HG03159 (cell line): Measurements from ENCODE around the gene LSP1.

Experiments
- ATAC-seq: cut with Tn5 transposase; IDR thresholded peaks from one replicate; pipeline ENCODE4 v1.9.1; 2021; ENCODE audit warnings: mild to moderate bottlenecking, moderate library complexity; ENCODE audit not compliant: unreplicated experiment

LSP1 gene

GRCh38 chr11:1926156-1927025, 73.5 kb downstream of the LSP1 start:
- no peak for ATAC-seq

DNA sequence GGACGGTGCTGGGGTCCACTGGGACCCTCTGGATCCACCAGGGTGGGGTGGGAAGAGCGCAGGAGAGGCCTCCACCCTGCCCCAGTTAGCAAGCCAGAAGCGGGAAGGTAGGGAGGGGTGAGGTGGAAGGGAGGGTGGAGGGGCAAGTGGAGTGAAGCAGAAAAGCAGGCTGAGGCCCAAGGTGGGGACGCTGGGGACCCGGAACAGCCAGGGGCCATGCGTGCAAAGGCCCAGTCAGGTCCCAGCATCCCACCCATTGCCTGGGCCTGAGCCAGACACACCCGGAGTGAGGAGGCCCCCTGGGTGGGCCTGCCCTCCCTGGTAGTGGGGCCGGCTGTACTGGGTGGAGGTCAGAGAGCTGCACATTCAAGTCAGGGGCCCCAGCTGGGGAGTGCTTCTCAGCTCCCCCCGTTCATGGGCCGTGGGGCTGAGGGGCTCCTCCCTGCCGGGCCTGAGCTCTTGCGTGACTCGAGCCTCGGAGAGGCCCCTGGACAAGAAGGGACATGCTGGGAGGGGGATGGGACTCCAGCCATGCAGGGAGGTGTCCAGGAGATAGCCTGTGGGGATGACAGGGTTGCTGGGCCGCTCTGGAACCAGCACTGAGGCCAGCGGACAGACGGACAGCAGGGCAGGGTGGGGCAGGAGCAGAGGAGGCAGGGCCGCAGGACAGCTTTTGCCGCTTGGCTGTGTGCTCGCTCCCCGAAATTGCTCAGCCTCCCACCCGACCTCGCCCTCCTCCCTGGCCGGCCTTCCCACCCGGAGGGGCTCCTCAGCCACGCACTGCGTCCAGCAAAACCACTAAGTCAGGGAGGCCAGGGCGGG, 74.4 kb downstream of the LSP1 start:
- ATAC-seq = no peak

- ATAC-seq = no peak
Measured at GRCh38 chr11:1927848-1928469, 75.1 kb downstream of the LSP1 start.

GRCh38 chr11:1928470-1928890, 75.6 kb downstream of the LSP1 start:
- ATAC-seq = no peak

- no peak for ATAC-seq
Measured at GRCh38 chr11:1928891-1929541, 76.1 kb downstream of the LSP1 start.

DNA sequence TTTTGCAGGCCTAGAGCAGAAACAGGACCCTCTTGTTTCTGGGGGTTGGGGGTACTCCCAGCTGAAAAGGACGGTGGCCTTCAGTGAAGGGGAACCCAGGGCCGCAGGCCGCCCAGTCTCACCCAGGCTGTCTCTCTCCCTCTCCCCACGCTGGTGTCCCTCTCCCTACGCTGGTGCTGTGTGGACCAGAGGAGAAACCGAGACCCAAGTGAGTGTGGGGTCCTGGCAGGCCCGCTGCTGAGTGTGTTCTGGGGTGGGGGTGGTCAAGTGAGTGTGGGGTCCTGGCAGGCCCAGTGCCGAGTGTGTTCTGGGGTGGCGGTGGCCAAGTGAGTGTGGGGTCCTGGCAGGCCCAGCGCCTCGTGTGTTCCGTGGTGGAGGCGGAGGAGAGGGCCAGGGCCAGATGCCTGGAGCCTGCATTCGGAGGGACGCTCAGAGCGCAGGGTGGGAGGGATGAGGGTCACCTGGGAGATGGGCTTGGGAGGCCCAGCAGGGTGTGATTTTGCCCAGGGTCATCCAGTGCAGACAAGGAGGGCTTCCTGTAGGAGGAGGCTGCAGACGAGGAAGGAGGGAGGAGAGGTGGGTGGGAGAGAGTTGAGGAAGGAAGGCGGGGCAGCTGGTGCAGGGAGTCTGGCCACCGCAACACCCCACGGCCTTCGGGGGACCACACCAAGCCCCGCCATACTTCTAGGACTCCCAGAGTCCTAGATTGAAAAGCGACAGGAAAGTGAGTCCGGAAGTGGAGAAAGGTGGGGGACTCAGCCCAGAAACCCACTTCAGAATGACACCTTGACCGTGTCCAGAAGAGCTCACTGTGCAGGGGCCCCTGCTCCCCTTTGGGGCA, 77.0 kb downstream of the LSP1 start:
- no peak for ATAC-seq

DNA sequence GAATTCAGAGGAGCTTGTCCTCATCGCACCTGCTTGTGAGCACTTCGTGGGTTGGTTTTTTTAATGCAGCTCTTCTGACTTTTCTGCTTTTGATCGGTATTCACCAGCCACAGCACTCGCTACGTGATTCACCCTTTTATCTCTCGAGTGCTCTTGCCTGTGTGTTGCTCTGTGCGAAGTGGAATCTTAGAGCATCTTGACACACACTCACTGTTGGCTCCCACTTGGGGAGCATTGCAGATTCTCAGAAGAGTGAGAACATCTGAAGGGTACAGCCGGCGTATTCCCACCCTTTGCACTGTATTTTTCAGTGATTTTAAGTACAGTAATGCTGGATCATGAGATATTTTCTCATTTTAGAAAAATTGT, 77.6 kb downstream of the LSP1 start:
- ATAC-seq = no peak

GRCh38 chr11:1931341-1932104, 78.6 kb downstream of the LSP1 start:
- ATAC-seq = no peak

DNA sequence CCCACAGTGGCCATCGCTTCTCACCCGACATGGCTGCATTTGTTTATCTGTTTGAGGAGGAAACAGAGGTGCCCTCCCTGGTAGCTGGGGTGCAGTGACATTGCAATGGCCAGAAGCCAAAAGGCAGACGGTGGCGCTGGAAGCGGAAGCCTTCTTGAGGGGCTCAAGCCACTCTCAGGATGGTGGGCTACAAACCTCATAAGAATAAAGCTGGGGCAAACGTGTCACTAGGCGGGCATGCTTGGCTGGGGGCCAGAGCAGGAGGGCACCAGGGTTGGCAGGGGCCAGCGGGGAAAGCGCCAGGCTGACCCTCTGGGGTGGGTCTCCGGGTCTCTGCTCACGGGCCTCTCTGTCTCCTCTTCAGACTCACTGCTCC, 79.2 kb downstream of the LSP1 start:
- no peak for ATAC-seq

DNA sequence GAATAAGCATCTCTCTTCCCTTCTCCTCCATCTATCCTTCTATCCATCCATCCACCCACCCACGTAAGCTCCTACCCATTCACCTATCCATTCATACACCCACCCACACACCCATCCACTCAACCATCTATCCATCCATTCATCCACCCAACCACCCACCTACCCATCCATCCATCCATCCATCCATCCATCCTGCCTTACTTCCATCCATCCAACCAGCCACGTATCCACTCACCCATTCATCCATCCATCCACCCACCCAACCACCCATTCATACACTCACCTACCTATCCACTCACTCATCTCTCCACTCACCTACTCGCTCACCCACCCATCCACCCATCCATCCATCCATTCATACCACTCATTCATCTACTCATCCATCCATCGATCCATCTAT, 79.8 kb downstream of the LSP1 start:
- no peak for ATAC-seq

DNA sequence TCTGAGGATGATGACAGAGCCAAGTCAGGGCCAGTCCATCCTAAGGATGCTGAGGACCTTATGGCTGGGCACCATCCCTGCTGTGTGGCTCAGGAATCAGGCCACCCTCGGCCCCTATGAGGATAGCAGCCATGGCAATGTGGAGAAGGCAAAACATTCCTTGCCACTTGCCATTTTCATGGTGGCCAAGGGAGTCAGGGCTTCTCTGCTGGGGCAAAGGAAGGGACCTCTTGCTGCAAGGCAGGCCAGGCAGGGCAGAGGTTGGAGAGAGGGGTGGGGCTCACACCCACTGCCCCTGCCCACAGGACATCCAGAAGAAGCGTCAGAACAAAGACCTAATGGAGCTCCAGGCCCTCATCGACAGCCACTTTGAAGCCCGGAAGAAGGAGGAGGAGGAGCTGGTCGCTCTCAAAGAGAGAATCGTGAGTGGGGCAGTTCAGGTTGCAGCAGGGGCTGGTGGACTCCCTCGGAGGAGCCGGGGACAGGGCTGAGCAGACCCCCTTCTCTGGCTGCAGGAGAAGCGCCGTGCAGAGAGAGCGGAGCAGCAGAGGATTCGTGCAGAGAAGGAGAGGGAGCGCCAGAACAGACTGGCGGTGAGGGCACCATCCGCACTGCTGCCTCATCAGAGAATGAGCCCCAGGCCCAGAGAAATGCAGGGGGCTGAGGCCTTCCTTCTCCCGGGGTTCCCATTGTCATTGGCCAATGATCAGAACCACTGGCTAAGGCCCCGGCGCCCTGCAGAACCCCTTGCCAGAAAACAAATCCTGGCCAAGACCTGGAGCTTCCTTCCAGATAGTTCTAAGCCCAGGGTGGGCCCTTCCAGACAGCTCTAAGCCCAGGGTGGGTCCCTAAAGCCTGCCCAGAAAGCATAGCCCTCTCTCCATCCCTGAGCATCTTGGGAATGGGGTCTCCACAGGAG, 80.8 kb downstream of the LSP1 start:
- no peak for ATAC-seq

DNA sequence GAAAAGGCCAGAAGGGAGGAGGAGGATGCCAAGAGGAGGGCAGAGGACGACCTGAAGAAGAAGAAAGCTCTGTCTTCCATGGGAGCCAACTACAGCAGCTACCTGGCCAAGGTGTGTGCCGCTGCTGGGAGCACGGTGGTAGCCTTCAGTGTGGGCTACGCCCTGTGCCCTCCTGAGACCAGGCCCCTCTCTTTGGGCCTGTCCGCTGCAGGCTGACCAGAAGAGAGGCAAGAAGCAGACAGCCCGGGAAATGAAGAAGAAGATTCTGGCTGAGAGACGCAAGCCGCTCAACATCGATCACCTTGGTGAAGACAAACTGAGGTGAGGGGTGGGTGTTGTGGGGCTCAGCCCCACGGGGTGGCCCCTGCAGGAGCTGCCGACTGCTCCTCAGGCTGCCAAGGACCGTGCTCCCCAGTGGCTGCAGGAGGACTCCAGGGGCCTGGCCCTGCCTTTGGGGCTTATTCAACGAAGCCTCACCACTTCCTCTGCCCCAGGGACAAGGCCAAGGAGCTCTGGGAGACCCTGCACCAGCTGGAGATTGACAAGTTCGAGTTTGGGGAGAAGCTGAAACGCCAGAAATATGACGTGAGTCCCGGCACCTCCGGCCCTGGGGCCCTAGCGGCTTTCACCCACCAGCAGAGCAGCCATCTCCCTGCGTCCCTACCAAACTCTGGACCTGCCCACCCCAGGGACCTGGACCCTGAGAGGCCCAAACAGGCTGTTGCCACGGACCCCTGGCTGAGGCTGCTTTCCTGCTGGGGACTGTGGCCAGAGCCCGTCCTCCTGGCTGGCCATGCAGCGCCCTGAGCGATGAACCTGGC, 81.7 kb downstream of the LSP1 start:
- no peak for ATAC-seq

GRCh38 chr11:1935156-1936071, 82.5 kb downstream of the LSP1 start:
- no peak for ATAC-seq

GRCh38 chr11:1936072-1936780, 83.3 kb downstream of the LSP1 start:
- ATAC-seq = no peak

- no peak for ATAC-seq
Measured at GRCh38 chr11:1936781-1937615, 84.1 kb downstream of the LSP1 start.
